LNCAP (cell line): Measurements from ENCODE around the gene SLFNL1.

Experiments
- CTCF ChIP-seq: fragments of 450-650 bp; IDR thresholded peaks from 2 replicates; pipeline ENCODE4 v1.5.1; 2017; ENCODE audit warnings: mild to moderate bottlenecking

The SLFNL1 gene

GRCh38 chr1:41019353-41019745, 2.2 kb downstream of the SLFNL1 start:
- TF ChIP-seq CTCF: no peak

GRCh38 chr1:41018018-41018410, 3.5 kb downstream of the SLFNL1 start:
- no peak for TF ChIP-seq CTCF

- no peak for TF ChIP-seq CTCF
Observed at GRCh38 chr1:41017141-41018017, 4.1 kb downstream of the SLFNL1 start.

GRCh38 chr1:41015897-41016470, 5.5 kb downstream of the SLFNL1 start:
- TF ChIP-seq CTCF: no peak

GRCh38 chr1:41015281-41015896, 6.1 kb downstream of the SLFNL1 start:
- no peak for TF ChIP-seq CTCF

- no peak for TF ChIP-seq CTCF
Observed at GRCh38 chr1:41014871-41015270, 6.7 kb downstream of the SLFNL1 start.

GRCh38 chr1:41013796-41014195, 7.7 kb downstream of the SLFNL1 start:
- no peak for TF ChIP-seq CTCF
